Trophoblast cell (in vitro differentiated cells and primary cell): ENCODE measurements around the gene H2BK1.

ENCODE experiments used
- DNase-seq, 2 donors: peaks; one replicate each; pipeline ENCODE4 v3.0.0-alpha.2; 2016
- H2AFZ ChIP-seq: 2 replicates; pipeline ENCODE4 v1.6.1; 2013; ENCODE audit warnings: low read length, moderate library complexity, mild to moderate bottlenecking; ENCODE audit not compliant: insufficient read depth, poor library complexity
- H2AK5ac ChIP-seq: 2 replicates; pipeline ENCODE4 v1.6.1; 2013; ENCODE audit warnings: mild to moderate bottlenecking, low read length
- H2BK120ac ChIP-seq: 2 replicates; pipeline ENCODE4 v1.6.1; 2013; ENCODE audit warnings: low read length, mild to moderate bottlenecking, moderate library complexity; ENCODE audit not compliant: insufficient read depth, poor library complexity
- H2BK12ac ChIP-seq: 2 replicates; pipeline ENCODE4 v1.6.1; 2013; ENCODE audit warnings: mild to moderate bottlenecking, low read length, moderate library complexity
- H2BK5ac ChIP-seq: 2 replicates; pipeline ENCODE4 v1.6.1; 2013; ENCODE audit warnings: low read length, low read depth, moderate library complexity, mild to moderate bottlenecking; ENCODE audit not compliant: poor library complexity
- H3K14ac ChIP-seq: 2 replicates; pipeline ENCODE4 v1.6.1; 2013; ENCODE audit warnings: mild to moderate bottlenecking, low read length
- H3K18ac ChIP-seq: 2 replicates; pipeline ENCODE4 v1.6.1; 2013; ENCODE audit warnings: mild to moderate bottlenecking, low read length
- H3K23ac ChIP-seq: 2 replicates; pipeline ENCODE4 v1.6.1; 2013; ENCODE audit warnings: low read length
- H3K27ac ChIP-seq: 2 replicates; pipeline ENCODE4 v1.5.1; 2013; ENCODE audit warnings: low read depth, mild to moderate bottlenecking, inconsistent platforms, low read length, moderate library complexity
- H3K27me3 ChIP-seq: 2 replicates; pipeline ENCODE4 v1.6.1; 2013; ENCODE audit warnings: inconsistent platforms, mild to moderate bottlenecking, low read length, moderate library complexity; ENCODE audit not compliant: insufficient read depth
- H3K36me3 ChIP-seq, 2 experiments: 1 replicate in 1 of 2; 2 replicates in 1 of 2; pipeline ENCODE4 v1.6.1; 2013; ENCODE audit warnings: low read length in 2 of 2, mild to moderate bottlenecking in 2 of 2, moderate library complexity in 1 of 2; ENCODE audit not compliant: insufficient read depth in 2 of 2, control insufficient read depth in 1 of 2
- H3K4ac ChIP-seq: 2 replicates; pipeline ENCODE4 v1.6.1; 2013; ENCODE audit warnings: low read depth, mild to moderate bottlenecking, low read length, moderate library complexity
- H3K4me1 ChIP-seq, 2 experiments: 1 replicate in 1 of 2; 2 replicates in 1 of 2; pipeline ENCODE4 v1.6.1; 2013; ENCODE audit warnings: low read length in 2 of 2, mild to moderate bottlenecking in 2 of 2, moderate library complexity in 1 of 2; ENCODE audit not compliant: insufficient read depth in 2 of 2, control insufficient read depth in 1 of 2
- H3K4me2 ChIP-seq: 2 replicates; pipeline ENCODE4 v1.6.1; 2013; ENCODE audit warnings: inconsistent platforms, mild to moderate bottlenecking, low read length, moderate library complexity
- H3K4me3 ChIP-seq: 2 replicates; pipeline ENCODE4 v1.5.1; 2013; ENCODE audit warnings: mild to moderate bottlenecking, low read depth, low read length, inconsistent platforms
- H3K79me1 ChIP-seq: one replicate; pipeline ENCODE4 v1.6.1; 2013; ENCODE audit warnings: low read length
- H3K79me2 ChIP-seq: 2 replicates; pipeline ENCODE4 v1.6.1; 2013; ENCODE audit warnings: low read length, mild to moderate bottlenecking; ENCODE audit not compliant: control insufficient read depth, insufficient read depth, poor library complexity
- H3K9ac ChIP-seq: 2 replicates; pipeline ENCODE4 v1.6.1; 2013; ENCODE audit warnings: mild to moderate bottlenecking, low read length
- H3K9me3 ChIP-seq: 2 replicates; pipeline ENCODE4 v1.6.1; 2013; ENCODE audit warnings: low read depth, mild to moderate bottlenecking, control low read depth, inconsistent platforms, low read length; ENCODE audit not compliant: insufficient read depth
- H4K12ac ChIP-seq: 2 replicates; pipeline ENCODE4 v1.6.1; 2013; ENCODE audit warnings: low read depth, mild to moderate bottlenecking, low read length, moderate library complexity
- H4K8ac ChIP-seq: 2 replicates; pipeline ENCODE4 v1.6.1; 2013; ENCODE audit warnings: low read depth, mild to moderate bottlenecking, low read length, moderate library complexity
- H4K91ac ChIP-seq: one replicate; pipeline ENCODE4 v1.6.1; 2013; ENCODE audit warnings: low read depth, mild to moderate bottlenecking, low read length, moderate library complexity
- WGBS: extraction: QIAGEN DNeasy Blood & Tissue Kit; methylation state at CpG from one replicate; pipeline ENCODE4 v1.1.7; 2013; ENCODE audit warnings: missing lambda C conversion rate; ENCODE audit not compliant: insufficient read length, insufficient coverage; ENCODE audit errors: extremely low coverage; 5-methylcytosine and 5-hydroxymethylcytosine counted together

Gene H2BK1

DNA sequence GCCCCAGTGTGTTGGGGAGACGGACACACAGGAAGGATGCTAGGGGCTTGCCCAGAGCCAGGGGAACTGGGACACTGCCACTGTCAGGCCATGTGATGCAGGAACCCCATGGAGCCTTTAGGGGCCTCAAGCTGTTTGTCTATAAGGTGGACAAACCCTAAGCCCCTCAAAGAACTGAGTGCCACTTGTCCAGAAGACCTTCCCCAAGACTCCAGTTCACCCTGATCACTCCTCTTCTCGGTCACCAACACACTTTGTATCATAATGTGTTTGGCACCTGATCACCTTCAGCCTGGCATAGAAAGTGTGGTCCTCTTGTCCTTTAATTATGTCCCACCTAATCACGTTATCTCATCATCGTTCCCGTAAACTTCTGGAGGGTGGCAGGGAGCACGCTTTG is 700 bp downstream of the H2BK1 start:
- Histone ChIP-seq H3K9ac (no peak overlapping the region), H4K12ac (no peak overlapping the region), H2AK5ac (no peak overlapping the region), H3K4me2 (no peak overlapping the region), H4K91ac (no peak overlapping the region), H3K23ac (no peak overlapping the region), H3K27ac (no peak overlapping the region), H2BK5ac (no peak overlapping the region), H3K79me1 (no peaks in the 10 kb centered on the region), H3K9me3 (no peaks in the 10 kb centered on the region), H3K4ac (no peak overlapping the region), H2BK12ac (no peak overlapping the region), H3K79me2 (no peaks in the 10 kb centered on the region), H2AFZ (no peak overlapping the region), H3K4me1 (peaks cover 6 to 7% of the 10 kb centered on the region in 2 experiments), H3K4me3 (no peak overlapping the region), H4K8ac (no peak overlapping the region), H3K14ac (no peak overlapping the region), H3K36me3 (peaks cover 8 to 15% of the 10 kb centered on the region in 2 experiments), H3K27me3 (no peaks in the 10 kb centered on the region), H2BK120ac (no peak overlapping the region), H3K18ac (no peak overlapping the region)
- WGBS, result no CpG with 5 or more reads among the region's 6 CpGs
- no peak for DNase-seq

GRCh38 chr7:151208253-151208862 is 1.9 kb downstream of the H2BK1 start:
- H4K91ac ChIP-seq, result no peak overlapping the region
- no peak overlapping the region for H3K27ac ChIP-seq
- H3K36me3 ChIP-seq, result peaks cover 0 to 5% of the 10 kb centered on the region in 2 experiments
- H3K27me3 ChIP-seq, result no peaks in the 10 kb centered on the region
- peaks cover 2% of the 10 kb centered on the region for H3K9me3 ChIP-seq
- no peak overlapping the region for H3K23ac ChIP-seq
- no peak overlapping the region for H3K4me2 ChIP-seq
- H3K14ac ChIP-seq, result no peak overlapping the region
- no peak overlapping the region for H3K4me3 ChIP-seq
- H2AK5ac ChIP-seq, result no peak overlapping the region
- no peak overlapping the region for H3K9ac ChIP-seq
- H3K18ac ChIP-seq, result no peak overlapping the region
- no peak overlapping the region for H4K12ac ChIP-seq
- H2BK120ac ChIP-seq, result no peak overlapping the region
- no peak overlapping the region for H4K8ac ChIP-seq
- peaks cover 6 to 7% of the 10 kb centered on the region in 2 experiments for H3K4me1 ChIP-seq
- H2AFZ ChIP-seq, result no peak overlapping the region
- WGBS, result no CpG with 5 or more reads among the region's 9 CpGs
- no peak overlapping the region for H2BK12ac ChIP-seq
- H3K4ac ChIP-seq, result no peak overlapping the region
- no peak for DNase-seq
- no peak overlapping the region for H2BK5ac ChIP-seq
- H3K79me2 ChIP-seq, result no peaks in the 10 kb centered on the region
- H3K79me1 ChIP-seq, result no peaks in the 10 kb centered on the region

DNA sequence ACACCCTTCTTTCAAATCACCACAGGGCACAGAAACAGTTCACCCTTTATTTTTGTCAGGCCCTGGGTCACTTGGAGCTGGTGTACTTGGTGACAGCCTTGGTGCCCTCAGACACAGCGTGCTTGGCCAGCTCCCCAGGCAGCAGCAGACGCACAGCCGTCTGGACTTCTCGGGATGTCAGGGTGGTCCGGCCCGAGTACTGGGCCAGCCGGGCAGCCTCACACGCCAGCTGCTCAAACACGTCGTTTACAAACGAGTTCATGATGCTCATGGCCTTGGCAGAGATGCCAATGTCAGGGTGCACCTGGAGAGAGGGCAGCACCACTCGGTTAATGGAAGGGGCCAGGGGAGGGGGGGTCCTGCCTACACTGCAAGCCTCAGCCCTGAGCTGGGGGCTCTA is 2.5 kb downstream of the H2BK1 start:
- Histone ChIP-seq H2BK120ac (no peak overlapping the region), H3K79me1 (no peaks in the 10 kb centered on the region), H3K14ac (no peak overlapping the region), H3K36me3 (no peaks in the 10 kb centered on the region), H3K4ac (no peak overlapping the region), H2AK5ac (no peak overlapping the region), H3K9me3 (peaks cover 2% of the 10 kb centered on the region), H3K27me3 (no peaks in the 10 kb centered on the region), H3K9ac (no peak overlapping the region), H2BK12ac (no peak overlapping the region), H3K23ac (no peak overlapping the region), H4K8ac (no peak overlapping the region), H3K4me2 (no peak overlapping the region), H4K12ac (no peak overlapping the region), H2AFZ (no peak overlapping the region), H3K4me3 (peak overlapping the region; percentile 32), H3K4me1 (peaks cover under 1 to 5% of the 10 kb centered on the region in 2 experiments), H2BK5ac (no peak overlapping the region), H3K27ac (no peak overlapping the region), H3K18ac (no peak overlapping the region), H3K79me2 (no peaks in the 10 kb centered on the region), H4K91ac (no peak overlapping the region)
- no peak for DNase-seq
- no CpG with 5 or more reads among the region's 12 CpGs for WGBS

DNA sequence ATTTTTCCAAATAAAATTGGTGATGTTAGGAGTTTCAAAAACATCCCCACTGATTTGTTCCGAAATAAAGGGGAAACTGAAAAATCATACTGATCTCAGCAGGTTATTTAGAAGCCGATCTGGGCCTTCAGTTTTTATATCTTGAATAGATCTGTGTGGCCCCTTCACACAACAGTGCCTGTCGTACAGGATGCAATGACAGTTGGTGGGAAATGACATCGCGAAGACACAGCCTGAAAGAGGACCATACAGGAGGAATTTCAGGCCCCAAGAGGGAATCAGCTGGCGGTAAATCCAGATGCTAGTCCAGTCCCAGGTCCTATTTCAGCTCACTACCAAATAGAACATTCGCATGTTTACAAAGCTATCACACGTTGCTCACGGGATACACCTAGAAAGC is 3.0 kb downstream of the H2BK1 start:
- Histone ChIP-seq H3K79me2 (no peaks in the 10 kb centered on the region), H2BK120ac (no peak overlapping the region), H3K9ac (no peak overlapping the region), H2AK5ac (no peak overlapping the region), H3K4me1 (peaks cover 0 to 2% of the 10 kb centered on the region in 2 experiments), H3K36me3 (no peaks in the 10 kb centered on the region), H2AFZ (no peak overlapping the region), H3K4me2 (no peak overlapping the region), H3K14ac (no peak overlapping the region), H3K79me1 (no peaks in the 10 kb centered on the region), H4K12ac (no peak overlapping the region), H3K27ac (no peak overlapping the region), H3K9me3 (peaks cover 2% of the 10 kb centered on the region), H3K27me3 (no peaks in the 10 kb centered on the region), H2BK12ac (no peak overlapping the region), H4K91ac (no peak overlapping the region), H3K18ac (no peak overlapping the region), H3K4me3 (no peak overlapping the region), H4K8ac (no peak overlapping the region), H3K4ac (no peak overlapping the region), H3K23ac (no peak overlapping the region), H2BK5ac (no peak overlapping the region)
- DNase-seq, result no peak
- WGBS, result no CpG with 5 or more reads among the region's 9 CpGs
